NCI-H146 treated with DMSO at 0.1 percent for 48 hours (cell line): ENCODE results near the gene ECHDC3.
A peak's percentile ranks its signal among the peaks of the same experiment; 100 is the strongest.

Source experiments
- DNase-seq: peaks from one replicate; lab custom pipeline; 2025; ENCODE audit not compliant: unreplicated experiment; lab: John Stamatoyannopoulos, UW

The ECHDC3 gene

DNA sequence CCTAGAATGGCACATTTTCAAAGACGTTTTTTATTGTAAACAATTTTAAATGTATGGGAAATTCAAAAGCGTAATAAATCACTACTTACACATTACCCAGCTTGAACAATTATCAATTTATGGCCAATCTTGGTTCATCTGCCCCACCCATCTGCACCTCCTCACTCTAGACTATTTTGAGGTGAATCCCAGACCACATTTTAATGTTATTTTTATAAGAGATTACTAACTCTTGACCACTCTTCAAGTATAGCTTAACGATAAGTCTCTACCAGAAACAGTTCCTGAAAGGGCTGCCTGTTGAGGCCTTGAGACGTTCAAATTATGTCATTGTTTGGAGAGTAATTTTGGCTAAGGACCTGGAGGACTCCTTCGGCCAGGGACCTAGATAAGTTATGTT lies 33.2 kb downstream of the ECHDC3 start:
- no peak for DNase-seq

DNA sequence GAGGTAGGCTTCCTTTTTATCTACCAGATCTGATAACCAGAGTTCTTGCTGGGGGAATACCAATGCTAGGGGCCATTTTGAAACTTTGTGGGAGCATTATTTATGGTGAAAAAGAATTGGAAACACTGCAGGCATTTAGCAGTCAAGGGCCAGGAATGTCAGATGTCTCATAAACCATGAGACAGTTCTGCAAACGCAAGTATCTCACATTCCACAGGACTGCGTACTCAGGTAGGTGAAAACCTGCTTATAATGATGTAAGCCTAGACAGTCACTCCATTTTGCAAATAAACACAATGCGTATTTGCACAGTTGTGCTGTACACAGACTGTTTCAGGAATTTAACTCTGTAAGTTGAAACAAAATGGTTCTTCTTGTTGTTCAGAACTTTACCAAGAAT lies 33.9 kb downstream of the ECHDC3 start:
- DNase-seq: no peak

DNA sequence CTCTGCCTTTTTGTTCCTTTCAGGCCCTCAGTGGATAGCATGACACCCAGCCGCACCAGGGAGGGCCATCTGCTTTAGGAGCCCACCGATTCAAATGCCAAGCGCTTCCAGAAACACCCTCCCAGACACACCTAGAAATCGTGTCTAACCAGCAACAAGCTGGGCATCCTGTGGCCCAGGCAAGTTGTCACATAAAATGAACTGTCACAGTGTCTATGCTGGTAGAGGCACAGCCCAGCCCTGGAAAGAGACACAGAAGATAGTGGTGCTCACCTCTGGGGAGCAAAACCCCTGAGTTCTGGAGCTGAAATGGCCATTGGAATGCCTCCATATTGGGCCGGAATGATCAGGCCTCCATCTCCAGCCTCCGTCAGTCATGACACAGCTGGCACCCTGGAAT lies 38.9 kb downstream of the ECHDC3 start:
- no peak for DNase-seq

DNA sequence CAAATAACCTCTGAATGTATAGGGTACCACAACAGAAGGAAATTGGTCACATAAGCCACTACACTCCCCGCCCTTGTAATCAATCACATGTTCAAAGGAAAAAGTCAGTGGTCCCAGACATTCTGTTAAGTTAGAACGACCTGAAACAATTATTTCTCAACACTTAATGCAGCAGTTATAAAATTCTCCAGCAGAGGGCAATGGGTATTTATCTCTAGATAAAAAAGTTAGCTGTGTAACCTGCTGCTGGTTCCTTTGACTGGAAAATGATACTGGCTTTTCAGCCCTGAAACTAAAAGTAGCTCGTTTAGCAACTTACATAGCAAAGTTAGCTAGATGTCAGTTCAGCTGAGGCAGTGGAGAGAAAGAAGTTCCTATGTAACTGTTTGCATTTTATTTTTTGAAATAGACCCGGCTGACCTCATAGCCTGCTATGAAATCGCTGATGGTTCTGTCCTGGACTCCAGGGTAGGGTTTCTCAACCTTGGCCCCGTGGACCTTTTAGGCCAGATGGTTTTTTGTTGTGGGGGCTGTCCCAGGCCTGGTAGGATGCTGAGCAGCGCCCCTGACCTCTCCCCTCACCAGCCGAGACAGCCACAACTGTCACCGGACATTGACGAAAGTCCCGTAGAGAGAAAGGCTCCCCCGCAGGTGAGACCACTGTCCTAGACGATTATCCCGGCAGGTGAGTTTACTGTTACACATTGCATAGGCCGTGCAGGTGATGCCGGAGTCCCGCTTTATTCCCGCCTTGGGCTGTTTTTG lies 40.8 kb downstream of the ECHDC3 start:
- DNase-seq: peak; percentile 85

DNA sequence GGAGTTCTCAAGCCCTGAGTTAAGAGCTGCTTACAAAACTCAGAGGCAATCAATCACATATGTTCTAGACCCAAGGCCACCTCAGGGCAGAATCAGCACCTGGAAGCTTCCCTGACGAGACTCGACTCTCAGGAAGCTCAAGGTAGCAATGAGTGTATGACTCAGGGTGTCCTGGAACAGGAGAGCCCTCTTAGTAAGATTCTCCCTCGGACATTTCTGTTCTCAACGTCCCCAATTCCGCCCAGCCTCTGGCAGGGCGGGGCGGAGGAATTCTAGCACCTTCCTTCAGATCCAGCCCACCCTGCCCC lies 41.3 kb downstream of the ECHDC3 start:
- DNase-seq: no peak

DNA sequence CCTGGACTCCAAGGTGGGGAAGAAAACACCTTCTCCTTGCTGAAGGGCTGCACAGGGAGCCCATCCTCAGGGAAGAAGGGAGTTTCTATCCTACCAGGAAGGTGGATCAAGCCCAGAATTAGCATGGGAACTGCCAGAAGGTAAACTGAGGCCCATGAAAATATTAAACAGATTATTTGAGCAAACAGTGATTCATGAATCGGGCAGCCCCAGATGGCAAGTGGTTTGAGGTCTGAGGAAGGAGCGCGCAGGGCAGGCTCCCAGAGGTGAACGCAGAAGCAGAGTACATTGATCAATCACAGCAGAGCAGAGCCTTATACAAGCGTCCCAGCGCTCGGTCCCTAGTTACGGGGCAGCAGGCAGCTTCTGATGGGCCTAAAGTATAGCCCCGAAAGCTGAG lies 45.2 kb downstream of the ECHDC3 start:
- no peak for DNase-seq

DNA sequence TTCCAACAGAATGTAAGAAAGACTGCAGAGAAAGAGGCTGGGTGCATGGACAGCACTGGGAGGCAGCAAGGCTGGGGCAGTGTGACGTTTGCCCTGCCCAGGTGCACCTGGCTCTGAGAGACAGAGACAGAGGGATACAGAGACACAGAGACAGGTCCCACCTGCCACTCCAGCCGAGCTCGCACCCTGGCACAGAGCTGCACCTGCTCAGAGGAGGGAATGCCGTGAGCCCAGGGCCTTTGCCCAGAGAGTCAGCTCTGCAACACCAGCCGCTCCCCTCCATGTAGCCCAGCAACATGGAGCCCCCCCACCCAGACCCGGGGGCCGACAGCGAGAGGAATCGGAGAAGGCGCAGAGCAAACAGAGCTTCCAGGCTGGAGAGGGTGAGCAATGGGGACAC lies 45.7 kb downstream of the ECHDC3 start:
- no peak for DNase-seq

DNA sequence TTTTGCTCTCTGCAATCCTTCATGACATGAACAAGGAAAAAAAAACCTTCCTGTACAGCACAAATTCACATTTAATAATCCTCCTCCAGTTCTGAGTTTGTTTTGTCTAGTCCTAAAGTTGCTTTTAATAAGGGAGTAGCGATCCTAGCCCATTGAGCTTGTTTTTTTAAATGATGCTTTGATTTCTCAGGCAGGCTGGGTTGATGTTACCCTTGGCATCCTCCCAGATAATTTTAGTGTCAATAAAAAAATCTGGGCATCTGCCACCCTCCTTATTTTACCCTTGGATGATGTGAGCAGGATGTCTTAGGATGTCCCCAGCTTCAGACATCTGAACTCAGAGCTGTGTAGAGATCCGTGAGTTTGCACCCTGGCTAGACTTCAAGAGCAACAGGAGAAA lies 47.1 kb downstream of the ECHDC3 start:
- no peak for DNase-seq

DNA sequence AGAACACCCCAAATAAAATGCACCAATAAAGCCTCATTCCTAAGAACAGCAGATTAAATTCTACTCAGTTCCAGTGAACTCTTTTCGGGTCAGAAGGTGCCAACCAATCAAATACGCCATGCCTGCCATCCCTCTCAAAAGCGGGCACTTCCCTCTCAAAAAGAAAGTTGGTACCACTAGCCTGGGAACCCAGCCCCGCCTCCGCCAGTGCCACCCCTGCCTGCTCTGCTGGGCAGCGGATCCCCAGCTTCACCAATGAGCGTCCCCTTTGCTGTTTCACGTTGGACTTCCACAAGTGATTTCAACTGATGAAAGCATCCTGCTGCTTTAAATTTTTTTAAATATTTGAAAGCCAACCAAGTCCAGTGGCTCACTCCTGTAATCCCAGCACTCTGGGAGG lies 47.8 kb downstream of the ECHDC3 start:
- no peak for DNase-seq

DNA sequence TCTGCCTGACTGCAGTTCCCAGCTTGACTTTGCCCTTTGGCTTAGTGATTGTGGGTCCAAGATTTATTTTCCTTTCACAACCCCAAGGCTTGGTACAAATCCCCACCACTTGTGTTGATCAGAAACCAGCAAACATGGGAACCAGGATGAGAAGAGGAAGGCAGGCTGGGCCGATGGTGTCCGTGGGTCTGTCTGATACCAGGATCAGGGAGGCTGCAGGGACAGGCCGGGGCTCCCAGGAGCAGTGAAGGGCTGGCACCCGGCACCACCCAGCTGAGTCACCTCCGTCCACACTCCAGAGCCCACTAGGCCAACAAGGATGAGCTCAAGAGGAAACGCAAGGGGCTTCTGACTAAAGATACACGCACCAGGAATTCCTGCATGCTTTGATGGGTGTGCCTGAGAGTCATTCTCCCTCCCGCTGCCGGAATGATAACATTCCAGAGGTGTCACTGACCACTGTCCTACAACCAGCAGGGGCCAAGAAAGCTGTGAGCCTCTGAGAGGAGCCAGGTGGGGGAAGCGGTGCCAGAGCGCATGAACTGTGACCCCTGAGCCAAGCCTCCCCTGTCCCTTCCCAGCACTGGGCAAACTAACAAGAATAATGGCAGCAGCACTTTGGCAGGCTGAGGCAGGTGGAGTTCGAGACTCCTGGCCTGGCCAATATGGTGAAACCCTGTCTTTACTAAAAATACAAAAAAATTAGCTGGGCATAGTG lies 51.7 kb downstream of the ECHDC3 start:
- DNase-seq: no peak

DNA sequence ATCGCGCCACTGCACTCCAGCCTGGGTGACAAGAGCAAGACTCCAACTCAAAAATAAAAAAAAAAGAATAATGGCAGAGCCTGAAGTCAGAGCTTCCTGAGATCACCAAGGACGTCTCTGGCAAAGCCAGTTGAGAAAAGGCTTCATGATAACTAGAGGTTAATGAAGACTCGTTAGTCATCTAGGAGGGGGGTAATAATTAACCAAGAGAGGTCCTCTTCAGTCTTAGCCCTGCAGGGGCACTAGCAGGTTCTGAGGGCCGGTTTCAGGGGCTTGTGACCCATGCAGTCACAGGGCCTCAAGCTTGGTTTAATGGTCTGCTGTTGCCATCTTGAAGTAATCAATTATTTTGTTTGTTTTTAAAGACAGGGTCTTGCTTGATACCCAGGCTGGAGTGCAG lies 52.4 kb downstream of the ECHDC3 start:
- no peak for DNase-seq

DNA sequence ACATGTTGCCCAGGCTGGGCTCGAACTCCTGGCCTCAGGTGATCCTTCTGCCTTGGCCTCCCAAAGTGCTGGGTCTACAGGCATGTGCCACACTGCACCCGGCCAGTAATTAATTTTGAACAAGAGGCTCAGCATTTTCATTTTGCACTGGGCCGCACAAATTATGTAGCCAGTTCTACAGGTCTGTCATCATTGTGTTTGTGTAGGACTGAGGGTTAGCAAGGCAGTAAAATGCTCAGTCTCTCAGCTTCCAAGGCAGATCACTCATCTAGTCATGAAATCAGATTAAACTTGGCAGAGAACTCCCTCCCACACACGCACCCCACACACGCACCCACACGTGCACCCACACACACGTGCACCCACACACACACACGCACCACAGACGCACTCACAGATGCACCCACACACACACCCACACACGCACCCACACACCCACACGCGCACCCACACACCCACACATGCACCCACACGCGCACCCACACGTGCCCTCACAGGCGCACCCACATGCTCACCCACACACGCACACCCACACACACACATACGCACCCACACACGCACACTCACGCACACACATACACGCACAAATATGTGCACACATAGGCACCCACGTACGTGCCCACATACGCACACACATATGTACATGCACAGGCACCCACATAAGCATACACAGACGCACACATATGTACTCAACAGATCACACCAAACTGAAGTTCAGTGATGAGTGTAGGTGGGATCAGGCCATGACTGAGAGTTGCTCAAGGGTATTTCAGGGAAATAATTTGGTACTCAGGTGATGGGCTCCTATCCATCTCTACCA lies 53.1 kb downstream of the ECHDC3 start:
- no peak for DNase-seq

DNA sequence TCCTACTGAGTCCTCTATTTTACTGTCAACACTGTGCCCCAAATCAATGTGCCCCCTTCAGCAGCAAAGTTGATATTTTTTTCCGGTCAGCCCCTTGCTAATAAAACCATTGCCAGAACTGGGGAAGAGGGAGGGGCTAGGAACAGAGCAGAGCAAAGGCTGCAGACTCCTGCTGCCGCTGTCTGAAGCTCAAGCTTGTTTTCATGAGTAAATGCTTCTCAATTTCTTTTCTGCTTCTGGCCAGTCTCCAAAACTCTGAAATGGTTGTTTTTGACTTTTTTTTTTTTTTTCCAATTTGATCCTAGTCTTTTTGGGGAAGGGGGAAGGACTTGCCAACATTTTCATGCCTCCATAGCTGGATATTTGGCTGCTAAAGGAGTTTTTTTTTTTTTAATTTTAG lies 54.3 kb downstream of the ECHDC3 start:
- no peak for DNase-seq

DNA sequence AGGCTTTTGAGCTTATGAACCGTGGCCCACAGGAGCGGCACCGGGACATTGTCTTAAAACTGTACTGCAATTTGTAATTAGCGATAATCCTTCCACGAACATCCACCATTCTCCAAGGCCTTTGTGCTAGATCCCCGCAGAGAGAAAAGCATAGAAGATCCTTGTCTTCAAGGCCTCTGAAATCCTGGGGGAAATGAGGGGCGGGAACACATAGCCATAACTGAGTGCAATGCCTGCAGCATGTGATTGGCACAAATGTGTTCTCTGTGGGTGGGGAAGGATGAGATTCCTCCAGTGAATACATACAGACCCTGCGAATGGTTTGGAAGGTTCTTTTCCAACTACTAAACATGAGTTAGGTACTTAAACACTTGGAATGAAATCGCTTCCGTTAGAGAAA lies 55.1 kb downstream of the ECHDC3 start:
- no peak for DNase-seq

DNA sequence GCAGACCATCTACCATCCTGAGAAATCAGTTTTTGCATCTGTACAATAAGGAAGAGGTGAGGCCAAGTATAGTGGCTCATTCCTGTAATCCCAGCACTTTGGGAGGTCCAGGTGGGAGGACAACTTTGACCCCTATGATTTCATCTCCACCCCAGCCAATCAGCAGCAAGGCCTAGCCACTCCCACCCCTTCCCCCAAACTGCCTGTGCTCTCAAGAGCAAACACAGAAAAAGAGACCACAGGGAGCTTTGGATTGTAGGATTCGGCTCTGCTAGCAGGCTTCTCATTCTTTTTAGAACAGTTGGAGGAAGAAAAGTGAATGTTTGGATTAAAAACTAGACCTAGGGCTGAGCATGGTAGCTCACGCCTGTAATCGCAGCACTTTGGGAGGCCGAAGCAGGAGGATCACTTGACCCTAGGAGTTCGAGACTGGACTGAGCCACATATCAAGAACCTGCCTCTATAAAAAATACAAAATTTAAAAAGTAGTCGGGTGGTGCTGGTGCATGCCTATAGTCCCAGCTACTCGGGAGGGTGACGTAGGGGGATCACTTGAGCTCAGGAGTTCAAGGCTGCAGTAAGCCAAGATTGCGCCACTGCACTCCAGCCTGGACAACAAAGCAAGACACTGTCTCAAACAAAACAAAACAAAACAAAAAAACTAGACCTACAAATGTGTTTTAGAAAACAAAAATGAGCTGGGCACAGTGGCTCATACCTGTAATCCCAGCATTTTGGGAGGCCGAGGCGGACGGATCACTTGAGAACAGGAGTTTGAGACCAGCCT lies 55.9 kb downstream of the ECHDC3 start:
- DNase-seq: no peak

DNA sequence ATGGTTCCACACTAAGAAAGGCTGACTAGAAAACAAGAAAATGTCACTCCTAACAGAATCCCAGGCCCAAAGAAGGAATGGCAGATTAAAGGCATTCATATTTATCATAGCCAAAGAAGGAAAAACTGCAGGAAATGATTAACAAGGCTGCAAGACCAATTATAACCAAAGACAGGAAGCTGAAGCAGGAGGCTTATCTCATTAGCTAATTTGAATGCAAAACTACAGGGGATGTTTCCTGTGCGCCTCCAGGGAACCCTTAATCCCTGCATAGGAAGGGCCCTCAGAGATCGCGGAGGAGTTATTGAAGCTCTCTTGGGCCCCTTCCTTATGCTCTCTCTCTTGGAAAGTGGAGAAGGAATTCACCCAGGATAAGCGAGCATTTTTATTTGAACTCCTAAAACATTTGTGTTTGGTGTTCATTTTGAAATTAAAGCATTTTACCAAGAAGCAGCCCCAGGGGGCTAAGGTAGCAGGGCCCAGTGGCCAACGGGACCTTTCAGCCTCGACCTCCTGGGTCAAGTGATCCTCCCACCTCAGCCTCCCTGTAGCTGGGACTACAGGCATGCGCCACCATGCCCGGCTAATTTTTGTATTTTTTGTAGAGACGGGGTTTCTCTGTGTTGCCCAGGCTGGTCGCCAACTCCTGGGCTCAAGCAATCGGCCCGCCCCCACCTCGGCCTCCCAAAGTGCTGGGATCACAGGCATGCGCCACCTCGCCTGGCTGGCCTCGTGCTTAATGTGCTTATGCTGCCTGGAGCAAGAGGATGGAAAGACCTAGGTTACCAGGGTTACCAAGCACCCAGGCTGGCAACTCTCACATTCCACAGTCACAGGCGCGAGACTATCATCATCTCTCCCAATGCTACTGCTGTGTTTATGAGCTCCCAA lies 56.9 kb downstream of the ECHDC3 start:
- DNase-seq: no peak

DNA sequence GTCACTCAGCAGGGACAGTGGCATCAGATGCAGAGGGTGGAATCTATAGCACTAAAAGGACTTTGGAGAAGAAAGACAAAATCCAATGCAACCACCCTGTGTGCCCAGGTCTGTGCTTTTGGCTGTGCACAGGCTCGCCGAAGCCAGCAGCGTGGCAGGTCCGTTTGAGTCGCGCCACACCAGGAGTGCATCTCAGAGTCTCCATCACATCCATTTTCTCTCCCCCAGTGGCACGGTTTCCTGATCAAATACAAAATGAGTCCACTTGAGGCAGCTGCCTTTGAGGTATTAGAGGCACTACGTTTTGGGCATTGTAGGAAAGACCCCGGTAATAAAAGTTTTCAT lies 57.5 kb downstream of the ECHDC3 start:
- DNase-seq: no peak

DNA sequence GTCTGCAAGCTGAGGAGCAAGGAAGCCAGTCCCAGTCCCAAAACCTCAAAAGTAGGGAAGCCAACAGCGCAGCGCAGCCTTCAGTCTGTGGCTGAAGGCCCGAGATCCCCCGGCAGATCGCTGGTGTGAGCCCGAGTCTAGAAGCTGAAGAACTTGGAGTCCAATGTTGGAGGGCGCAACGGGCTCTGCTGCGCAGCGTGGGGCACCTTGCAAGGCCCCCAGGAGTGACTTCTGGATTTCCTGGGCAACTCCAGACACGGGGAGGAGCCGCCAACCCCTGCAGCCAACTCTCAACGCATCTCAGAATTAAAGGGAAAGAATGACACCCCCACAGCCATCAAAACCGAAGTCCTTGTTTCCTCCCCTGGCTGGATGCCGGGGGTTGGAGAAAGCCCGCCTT lies 62.2 kb downstream of the ECHDC3 start:
- no peak for DNase-seq

DNA sequence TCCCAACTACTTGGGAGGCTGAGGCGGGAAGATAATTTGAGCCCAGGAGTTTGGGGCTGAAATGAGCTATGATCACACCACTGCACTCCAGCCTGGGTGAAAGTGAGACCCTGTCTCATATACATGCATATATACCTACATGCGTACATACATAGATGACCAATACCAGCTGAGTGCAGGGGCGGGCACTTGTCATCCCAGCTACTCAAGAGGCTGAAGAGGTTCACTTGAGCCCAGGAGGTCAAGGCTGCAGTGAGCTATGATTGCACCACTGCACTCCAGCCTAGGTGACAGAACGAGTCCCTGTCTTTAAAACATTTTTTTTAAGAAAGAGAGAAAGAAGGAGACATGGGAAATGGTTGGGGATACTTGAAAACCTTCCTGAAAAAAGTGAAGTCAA lies 63.6 kb downstream of the ECHDC3 start:
- DNase-seq: no peak

DNA sequence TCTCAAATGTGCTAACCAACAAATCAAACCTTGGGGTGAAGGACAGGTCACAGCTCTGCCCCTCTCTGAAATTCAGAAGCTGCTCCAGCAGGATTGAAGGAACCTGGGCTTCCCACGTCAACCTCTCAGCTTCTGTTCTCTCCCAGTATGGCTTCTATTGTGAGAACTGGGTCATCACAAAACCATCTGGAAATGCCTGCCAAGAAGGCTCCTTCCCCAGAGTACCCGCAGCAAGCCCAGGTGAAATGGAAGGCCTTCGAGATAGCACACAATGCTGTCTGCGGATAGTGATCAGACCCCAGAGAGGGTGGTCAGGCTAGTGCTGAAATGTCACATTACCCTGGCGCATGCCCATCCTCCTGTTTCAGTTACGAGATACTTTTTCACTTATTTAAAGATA lies 64.5 kb downstream of the ECHDC3 start:
- DNase-seq: no peak

DNA sequence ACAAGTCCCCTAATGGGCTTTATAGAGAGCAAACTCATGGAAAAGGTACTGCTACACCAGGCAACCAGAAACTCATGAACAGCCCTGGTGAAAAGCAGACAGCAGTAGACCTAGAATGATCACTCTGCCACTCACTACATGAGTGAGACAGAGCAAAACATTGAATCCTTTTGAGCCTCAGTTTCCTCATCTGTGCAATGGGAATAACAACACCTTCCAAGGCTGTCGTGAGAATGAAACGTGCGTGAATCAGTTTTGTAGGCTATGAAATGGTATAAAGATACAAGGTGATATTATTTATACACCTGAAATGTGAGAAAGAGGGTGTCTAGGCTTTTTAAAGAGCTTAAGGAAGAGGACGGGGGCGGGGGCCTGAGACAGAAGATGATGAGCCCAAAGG lies 66.6 kb downstream of the ECHDC3 start:
- no peak for DNase-seq
